Fibroblast of lung (primary cell): ENCODE results near the gene MRPS33.

ENCODE experiments used
- EZH2 ChIP-seq: IDR thresholded peaks from 2 replicates; pipeline ENCODE4 v1.5.1; 2012; ENCODE audit warnings: low read length, control low read depth, mild to moderate bottlenecking; ENCODE audit errors: missing control alignments
- TF ChIP-seq, protein P1 (sequence below), 2 donors: IDR thresholded peaks in 1 of 2; conservative IDR thresholded peaks in 1 of 2; 1 replicate in 1 of 2; 2 replicates in 1 of 2; pipeline ENCODE4 v1.5.1; 2011 to 2012; ENCODE audit warnings: low read length in 2 of 2, control low read depth in 1 of 2, inconsistent platforms in 1 of 2, low read depth in 1 of 2, mild to moderate bottlenecking in 1 of 2

DNA sequence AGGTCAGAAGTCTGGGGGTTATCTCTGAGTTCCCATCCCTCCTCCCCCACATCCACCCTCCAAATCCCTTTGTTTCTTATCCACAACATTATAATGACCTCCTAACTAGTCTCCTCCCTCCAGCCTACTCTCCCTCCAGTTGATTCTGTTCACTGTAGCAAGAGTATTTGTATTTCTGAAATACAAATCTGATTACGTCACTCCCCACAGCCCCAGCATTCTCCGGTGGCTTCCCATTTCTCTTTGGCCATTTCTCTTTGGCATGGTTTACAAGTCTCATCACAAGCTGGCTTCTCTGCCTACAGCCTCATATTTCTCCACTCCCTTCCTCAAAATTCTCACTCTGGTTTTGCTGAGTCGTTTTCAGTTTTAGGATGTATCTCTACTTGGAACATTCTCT lies 24.6 kb upstream of the MRPS33 start:
- TF ChIP-seq EZH2: no peak
- TF ChIP-seq, protein P1, sequence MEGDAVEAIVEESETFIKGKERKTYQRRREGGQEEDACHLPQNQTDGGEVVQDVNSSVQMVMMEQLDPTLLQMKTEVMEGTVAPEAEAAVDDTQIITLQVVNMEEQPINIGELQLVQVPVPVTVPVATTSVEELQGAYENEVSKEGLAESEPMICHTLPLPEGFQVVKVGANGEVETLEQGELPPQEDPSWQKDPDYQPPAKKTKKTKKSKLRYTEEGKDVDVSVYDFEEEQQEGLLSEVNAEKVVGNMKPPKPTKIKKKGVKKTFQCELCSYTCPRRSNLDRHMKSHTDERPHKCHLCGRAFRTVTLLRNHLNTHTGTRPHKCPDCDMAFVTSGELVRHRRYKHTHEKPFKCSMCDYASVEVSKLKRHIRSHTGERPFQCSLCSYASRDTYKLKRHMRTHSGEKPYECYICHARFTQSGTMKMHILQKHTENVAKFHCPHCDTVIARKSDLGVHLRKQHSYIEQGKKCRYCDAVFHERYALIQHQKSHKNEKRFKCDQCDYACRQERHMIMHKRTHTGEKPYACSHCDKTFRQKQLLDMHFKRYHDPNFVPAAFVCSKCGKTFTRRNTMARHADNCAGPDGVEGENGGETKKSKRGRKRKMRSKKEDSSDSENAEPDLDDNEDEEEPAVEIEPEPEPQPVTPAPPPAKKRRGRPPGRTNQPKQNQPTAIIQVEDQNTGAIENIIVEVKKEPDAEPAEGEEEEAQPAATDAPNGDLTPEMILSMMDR (conservative IDR thresholded peaks at IDR 0.05 in 1 of 2, IDR thresholded peaks at IDR 0.05 in 1 of 2; ENCODE audit: low read depth in 1 of 2, low read length in 2 of 2): no peak
